ENCODE measurements around the gene GTF3C4.

- no peak for TF ChIP-seq POLR2AphosphoS5 (IDR thresholded peaks at IDR 0.05)
- TF ChIP-seq, protein P1, sequence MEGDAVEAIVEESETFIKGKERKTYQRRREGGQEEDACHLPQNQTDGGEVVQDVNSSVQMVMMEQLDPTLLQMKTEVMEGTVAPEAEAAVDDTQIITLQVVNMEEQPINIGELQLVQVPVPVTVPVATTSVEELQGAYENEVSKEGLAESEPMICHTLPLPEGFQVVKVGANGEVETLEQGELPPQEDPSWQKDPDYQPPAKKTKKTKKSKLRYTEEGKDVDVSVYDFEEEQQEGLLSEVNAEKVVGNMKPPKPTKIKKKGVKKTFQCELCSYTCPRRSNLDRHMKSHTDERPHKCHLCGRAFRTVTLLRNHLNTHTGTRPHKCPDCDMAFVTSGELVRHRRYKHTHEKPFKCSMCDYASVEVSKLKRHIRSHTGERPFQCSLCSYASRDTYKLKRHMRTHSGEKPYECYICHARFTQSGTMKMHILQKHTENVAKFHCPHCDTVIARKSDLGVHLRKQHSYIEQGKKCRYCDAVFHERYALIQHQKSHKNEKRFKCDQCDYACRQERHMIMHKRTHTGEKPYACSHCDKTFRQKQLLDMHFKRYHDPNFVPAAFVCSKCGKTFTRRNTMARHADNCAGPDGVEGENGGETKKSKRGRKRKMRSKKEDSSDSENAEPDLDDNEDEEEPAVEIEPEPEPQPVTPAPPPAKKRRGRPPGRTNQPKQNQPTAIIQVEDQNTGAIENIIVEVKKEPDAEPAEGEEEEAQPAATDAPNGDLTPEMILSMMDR (IDR thresholded peaks at IDR 0.05), result no peak
- TF ChIP-seq POLR2A (IDR thresholded peaks at IDR 0.05), result no peak
Measured at GRCh38 chr9:132717326-132717945, 47.2 kb downstream of the GTF3C4 start.
